OCI-LY3 (cell line): Measurements from ENCODE around the gene PCDH15.

ENCODE experiments used
- H2AFZ ChIP-seq: fragments of 200-600, 300-600 bp; shearing (Covaris generic); 2 replicates; pipeline ENCODE4 v1.6.0; 2014; ENCODE audit warnings: antibody characterized with exemption, low read depth, low read length
- H3K27ac ChIP-seq: fragments of 200-600, 300-600 bp; sonication (generic); 2 replicates; pipeline ENCODE4 v1.5.1; 2014; ENCODE audit warnings: mild to moderate bottlenecking, low read length, moderate library complexity, mixed read lengths
- H3K27me3 ChIP-seq: fragments of 200-600, 300-600 bp; sonication (generic); 2 replicates; pipeline ENCODE4 v1.6.1; 2014; ENCODE audit warnings: low read depth, low read length, mixed read lengths
- H3K36me3 ChIP-seq: fragments of 200-600, 300-600 bp; sonication (generic); replicated peaks from 2 replicates; pipeline ENCODE3; 2014; ENCODE audit warnings: low read depth, low read length, mixed read lengths
- H3K4me1 ChIP-seq: fragments of 300-600, 200-600 bp; sonication (generic); 2 replicates; pipeline ENCODE4 v1.6.1; 2014; ENCODE audit warnings: low read length, mixed read lengths
- H3K4me2 ChIP-seq: fragments of 200-600, 300-600 bp; sonication (generic); 2 replicates; pipeline ENCODE4 v1.6.1; 2014; ENCODE audit warnings: low read length, mixed read lengths
- H3K4me3 ChIP-seq: fragments of 300-600, 200-600 bp; sonication (generic); 2 replicates; pipeline ENCODE4 v1.5.1; 2014; ENCODE audit warnings: antibody characterized with exemption, mild to moderate bottlenecking, low read length, moderate library complexity
- H3K79me2 ChIP-seq: fragments of 300-600, 200-600 bp; shearing (Covaris generic); 2 replicates; pipeline ENCODE4 v1.6.1; 2014; ENCODE audit warnings: mild to moderate bottlenecking, low read length, mixed read lengths
- H3K9ac ChIP-seq: fragments of 300-600, 200-600 bp; shearing (Covaris generic); 2 replicates; pipeline ENCODE4 v1.6.0; 2014; ENCODE audit warnings: mild to moderate bottlenecking, low read length, moderate library complexity
- H3K9me3 ChIP-seq: fragments of 200-600, 300-600 bp; shearing (Covaris generic); 2 replicates; pipeline ENCODE4 v1.6.1; 2014; ENCODE audit warnings: low read length, mixed read lengths; ENCODE audit not compliant: insufficient read depth
- H4K20me1 ChIP-seq: fragments of 200-600, 300-600 bp; sonication (generic); 2 replicates; pipeline ENCODE4 v1.6.1; 2016; ENCODE audit warnings: low read length, mixed read lengths; ENCODE audit not compliant: insufficient read depth
- EZH2phosphoT487 ChIP-seq: fragments of 200-600 bp; shearing (Covaris generic); IDR thresholded peaks from 2 replicates; pipeline ENCODE4 v1.6.1; 2018; ENCODE audit warnings: antibody characterized with exemption, mixed run types, low read depth
- TF ChIP-seq, protein P1 (sequence below): fragments of 200-600, 300-600 bp; sonication (generic); IDR thresholded peaks from 2 replicates; pipeline ENCODE4 v1.5.1; 2014; ENCODE audit warnings: antibody characterized with exemption, low read length, low read depth

PCDH15 gene

DNA sequence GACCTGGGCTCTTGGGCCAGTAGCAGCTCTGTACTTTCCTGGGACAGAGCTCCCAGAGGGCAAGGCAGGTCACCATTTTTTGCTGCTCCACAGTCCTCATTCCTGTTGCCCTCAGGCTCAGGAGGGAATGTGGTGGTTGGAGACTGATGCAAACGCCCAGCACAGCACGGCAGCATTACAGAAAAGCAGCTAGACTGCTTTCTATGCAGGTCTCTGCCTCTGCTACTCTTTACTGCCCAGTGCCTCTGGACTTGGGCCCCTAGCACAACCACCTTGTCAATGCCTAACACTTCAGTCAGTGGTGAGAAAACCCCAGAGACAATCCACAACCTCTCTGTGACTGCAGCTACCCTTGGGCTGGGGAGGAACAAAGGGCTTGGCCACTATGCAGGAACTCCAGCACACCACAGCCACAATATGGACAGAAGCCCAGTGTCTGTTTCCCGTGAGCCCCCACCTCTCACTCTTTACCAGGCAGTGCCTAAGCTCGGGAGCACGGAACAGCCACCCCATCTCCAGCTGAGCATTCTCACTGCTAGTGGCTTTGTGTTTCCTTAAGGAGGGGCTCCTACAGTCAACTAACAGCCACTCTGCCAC is 790.6 kb downstream of the PCDH15 start:
- H4K20me1 ChIP-seq: no peaks in the 10 kb centered on the region
- no peak overlapping the region for H2AFZ ChIP-seq
- TF ChIP-seq EZH2phosphoT487: no peak
- TF ChIP-seq, protein P1, sequence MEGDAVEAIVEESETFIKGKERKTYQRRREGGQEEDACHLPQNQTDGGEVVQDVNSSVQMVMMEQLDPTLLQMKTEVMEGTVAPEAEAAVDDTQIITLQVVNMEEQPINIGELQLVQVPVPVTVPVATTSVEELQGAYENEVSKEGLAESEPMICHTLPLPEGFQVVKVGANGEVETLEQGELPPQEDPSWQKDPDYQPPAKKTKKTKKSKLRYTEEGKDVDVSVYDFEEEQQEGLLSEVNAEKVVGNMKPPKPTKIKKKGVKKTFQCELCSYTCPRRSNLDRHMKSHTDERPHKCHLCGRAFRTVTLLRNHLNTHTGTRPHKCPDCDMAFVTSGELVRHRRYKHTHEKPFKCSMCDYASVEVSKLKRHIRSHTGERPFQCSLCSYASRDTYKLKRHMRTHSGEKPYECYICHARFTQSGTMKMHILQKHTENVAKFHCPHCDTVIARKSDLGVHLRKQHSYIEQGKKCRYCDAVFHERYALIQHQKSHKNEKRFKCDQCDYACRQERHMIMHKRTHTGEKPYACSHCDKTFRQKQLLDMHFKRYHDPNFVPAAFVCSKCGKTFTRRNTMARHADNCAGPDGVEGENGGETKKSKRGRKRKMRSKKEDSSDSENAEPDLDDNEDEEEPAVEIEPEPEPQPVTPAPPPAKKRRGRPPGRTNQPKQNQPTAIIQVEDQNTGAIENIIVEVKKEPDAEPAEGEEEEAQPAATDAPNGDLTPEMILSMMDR: no peak
- H3K9ac ChIP-seq: no peak overlapping the region
- H3K9me3 ChIP-seq: no peaks in the 10 kb centered on the region
- no peak overlapping the region for H3K27ac ChIP-seq
- no peak overlapping the region for H3K4me2 ChIP-seq
- H3K4me3 ChIP-seq: no peak overlapping the region
- no peaks in the 10 kb centered on the region for H3K36me3 ChIP-seq
- no peaks in the 10 kb centered on the region for H3K27me3 ChIP-seq
- H3K4me1 ChIP-seq: no peaks in the 10 kb centered on the region
- no peaks in the 10 kb centered on the region for H3K79me2 ChIP-seq

DNA sequence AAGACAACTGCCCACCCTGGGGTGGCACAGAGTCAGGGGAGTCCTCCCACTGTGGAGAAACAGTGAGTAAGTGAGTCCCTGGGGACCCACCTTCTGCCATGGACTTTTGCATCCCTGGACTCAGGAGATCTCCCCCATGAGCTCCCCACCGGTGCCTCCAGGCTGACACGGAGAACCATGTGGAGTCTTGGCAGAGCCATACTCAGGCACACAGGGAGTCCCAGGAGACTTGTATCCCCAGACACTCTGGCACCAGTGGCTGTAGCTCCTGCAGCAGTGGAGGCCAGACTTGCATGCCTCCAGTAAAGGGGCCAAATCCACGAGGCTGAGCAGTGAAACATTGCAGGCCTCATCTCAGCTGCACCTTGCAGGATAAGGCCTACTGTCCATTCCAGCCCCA is 791.4 kb downstream of the PCDH15 start:
- no peaks in the 10 kb centered on the region for H3K9me3 ChIP-seq
- TF ChIP-seq EZH2phosphoT487: no peak
- TF ChIP-seq, protein P1: no peak
- no peaks in the 10 kb centered on the region for H3K27me3 ChIP-seq
- no peak overlapping the region for H2AFZ ChIP-seq
- no peak overlapping the region for H3K4me2 ChIP-seq
- no peaks in the 10 kb centered on the region for H3K4me1 ChIP-seq
- H4K20me1 ChIP-seq: no peaks in the 10 kb centered on the region
- no peaks in the 10 kb centered on the region for H3K36me3 ChIP-seq
- no peaks in the 10 kb centered on the region for H3K79me2 ChIP-seq
- no peak overlapping the region for H3K27ac ChIP-seq
- no peak overlapping the region for H3K9ac ChIP-seq
- no peak overlapping the region for H3K4me3 ChIP-seq

DNA sequence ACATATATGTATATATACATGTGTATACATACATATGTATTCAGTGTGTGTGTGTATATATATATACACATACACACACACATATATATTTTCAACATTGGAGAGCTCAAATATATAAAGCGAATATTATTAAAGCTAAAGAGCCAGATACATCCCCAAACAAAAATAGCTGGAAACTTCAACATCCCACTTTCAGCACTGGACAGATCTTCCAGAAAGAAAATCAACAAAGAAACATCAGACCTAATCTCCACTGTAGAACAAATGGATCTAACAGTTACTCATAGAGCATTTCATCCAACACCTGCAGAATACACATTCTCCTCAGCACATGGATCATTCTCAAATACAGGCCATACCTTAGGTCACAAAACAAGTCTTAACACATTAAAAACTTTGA is 799.0 kb downstream of the PCDH15 start:
- Histone ChIP-seq H2AFZ (no peak overlapping the region), H3K27ac (no peak overlapping the region), H3K79me2 (no peaks in the 10 kb centered on the region), H3K4me2 (no peak overlapping the region), H3K4me3 (no peak overlapping the region), H3K9ac (no peak overlapping the region), H3K27me3 (no peaks in the 10 kb centered on the region), H4K20me1 (no peaks in the 10 kb centered on the region), H3K36me3 (no peaks in the 10 kb centered on the region), H3K4me1 (no peaks in the 10 kb centered on the region), H3K9me3 (no peaks in the 10 kb centered on the region)
- TF ChIP-seq EZH2phosphoT487: no peak
- TF ChIP-seq, protein P1: no peak

DNA sequence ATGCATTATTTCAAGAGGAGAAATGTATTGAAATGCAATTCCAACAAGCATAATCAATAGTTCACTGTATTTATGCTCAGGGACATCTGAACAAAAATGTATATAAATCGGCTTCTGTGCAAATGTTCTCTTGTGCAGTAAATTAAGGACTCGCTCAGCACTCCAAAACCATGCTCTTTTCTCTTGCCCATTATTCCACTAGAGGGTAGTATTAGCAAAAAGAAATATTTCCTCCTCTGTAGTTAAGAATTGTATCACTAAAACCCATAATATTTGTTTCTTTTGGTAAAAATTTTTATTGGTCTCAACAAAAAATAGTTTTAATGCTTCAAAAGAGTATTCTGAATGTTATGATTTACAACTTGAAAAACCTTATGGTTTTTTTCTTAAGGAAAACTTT is 803.1 kb downstream of the PCDH15 start:
- H3K27ac ChIP-seq: no peak overlapping the region
- no peak overlapping the region for H3K4me3 ChIP-seq
- H3K4me2 ChIP-seq: no peak overlapping the region
- no peaks in the 10 kb centered on the region for H4K20me1 ChIP-seq
- H3K9me3 ChIP-seq: no peaks in the 10 kb centered on the region
- no peak overlapping the region for H3K9ac ChIP-seq
- no peaks in the 10 kb centered on the region for H3K79me2 ChIP-seq
- H3K36me3 ChIP-seq: no peaks in the 10 kb centered on the region
- H3K27me3 ChIP-seq: no peaks in the 10 kb centered on the region
- H2AFZ ChIP-seq: no peak overlapping the region
- no peak for TF ChIP-seq EZH2phosphoT487
- TF ChIP-seq, protein P1: peak; percentile 51
- no peaks in the 10 kb centered on the region for H3K4me1 ChIP-seq
